Activated T-helper 9 cell treated with anti-CD3 and anti-CD28 coated beads, Interleukin-2, amount 50 U/mL, for 16 hours (primary cell): ENCODE measurements around the gene LINC01488.

ENCODE experiments used
- DNase-seq: peaks from one replicate; pipeline ENCODE4 v3.0.0-alpha.2; 2020; ENCODE audit warnings: low read depth

The LINC01488 gene

GRCh38 chr11:69493931-69494821 is 12.7 kb downstream of the LINC01488 start:
- no peak for DNase-seq

- DNase-seq, result no peak
These were observed 13.4 kb downstream of the LINC01488 start for GRCh38 chr11:69494851-69495250.

GRCh38 chr11:69495441-69496201 is 14.2 kb downstream of the LINC01488 start:
- DNase-seq, result no peak

- DNase-seq, result no peak
These were observed 14.7 kb downstream of the LINC01488 start for GRCh38 chr11:69496202-69496557.

GRCh38 chr11:69496631-69497220 is 15.3 kb downstream of the LINC01488 start:
- DNase-seq, result no peak

- no peak for DNase-seq
These were observed 15.8 kb downstream of the LINC01488 start for GRCh38 chr11:69497221-69497787.

- no peak for DNase-seq
These were observed 17.2 kb downstream of the LINC01488 start for GRCh38 chr11:69498614-69499175.

- no peak for DNase-seq
These were observed 17.9 kb downstream of the LINC01488 start for GRCh38 chr11:69499186-69499917.

GRCh38 chr11:69499918-69500284 is 18.4 kb downstream of the LINC01488 start:
- no peak for DNase-seq

GRCh38 chr11:69500285-69501120 is 19.0 kb downstream of the LINC01488 start:
- no peak for DNase-seq

GRCh38 chr11:69501121-69501489 is 19.6 kb downstream of the LINC01488 start:
- no peak for DNase-seq

GRCh38 chr11:69501891-69502860 is 20.7 kb downstream of the LINC01488 start:
- DNase-seq, result no peak

- no peak for DNase-seq
These were observed 22.7 kb downstream of the LINC01488 start for GRCh38 chr11:69504127-69504526.

- DNase-seq, result no peak
These were observed 23.3 kb downstream of the LINC01488 start for GRCh38 chr11:69504576-69505335.

GRCh38 chr11:69508974-69509373 is 27.5 kb downstream of the LINC01488 start:
- no peak for DNase-seq

GRCh38 chr11:69509381-69509780 is 27.9 kb downstream of the LINC01488 start:
- no peak for DNase-seq

GRCh38 chr11:69509846-69510390 is 28.5 kb downstream of the LINC01488 start:
- DNase-seq, result no peak
